HCT116 (cell line): ENCODE data around the gene RNF32.

Source experiments
- EZH2 ChIP-seq: fragments of 200-600 bp; sonication (generic); IDR thresholded peaks from 2 replicates; pipeline ENCODE4 v1.6.1; 2017; ENCODE audit warnings: antibody characterized with exemption, mixed run types
- EZH2phosphoT487 ChIP-seq: fragments of 200-600 bp; IDR thresholded peaks from 2 replicates; pipeline ENCODE4 v1.6.1; 2018; ENCODE audit warnings: antibody characterized with exemption, borderline replicate concordance
- POLR2A ChIP-seq: IDR thresholded peaks from 2 replicates; pipeline ENCODE4 v1.7.0; 2011; ENCODE audit warnings: borderline replicate concordance; ENCODE audit not compliant: insufficient read depth, insufficient read length; ENCODE audit errors: extremely low read depth
- RAD21 ChIP-seq: IDR thresholded peaks from 2 replicates; pipeline ENCODE4 v1.6.1; 2012; ENCODE audit warnings: low read depth, mild to moderate bottlenecking
- SP1 ChIP-seq: IDR thresholded peaks from 2 replicates; pipeline ENCODE4 v1.6.1; 2012; ENCODE audit warnings: low read depth
- TF ChIP-seq, protein P1 (sequence below), 3 experiments: fragments of 200-600 bp in 1 of 3; sonication (generic) in 1 of 3; IDR thresholded peaks in 2 of 3; conservative IDR thresholded peaks in 1 of 3; 2 replicates each; pipeline ENCODE4 v1.5.1; 2012 to 2017; ENCODE audit warnings: low read depth in 2 of 3, low read length in 2 of 3, antibody characterized with exemption in 1 of 3, borderline replicate concordance in 1 of 3, control low read depth in 1 of 3, mild to moderate bottlenecking in 1 of 3, mixed read lengths in 1 of 3, mixed run types in 1 of 3, moderate library complexity in 1 of 3; ENCODE audit not compliant: insufficient read depth in 1 of 3
- TF ChIP-seq, protein P2 (sequence below): IDR thresholded peaks from 2 replicates; pipeline ENCODE4 v1.6.1; 2012
- TF ChIP-seq, protein P3 (sequence below): IDR thresholded peaks from 2 replicates; pipeline ENCODE4 v1.6.1; 2012; ENCODE audit warnings: low read depth

DNA sequence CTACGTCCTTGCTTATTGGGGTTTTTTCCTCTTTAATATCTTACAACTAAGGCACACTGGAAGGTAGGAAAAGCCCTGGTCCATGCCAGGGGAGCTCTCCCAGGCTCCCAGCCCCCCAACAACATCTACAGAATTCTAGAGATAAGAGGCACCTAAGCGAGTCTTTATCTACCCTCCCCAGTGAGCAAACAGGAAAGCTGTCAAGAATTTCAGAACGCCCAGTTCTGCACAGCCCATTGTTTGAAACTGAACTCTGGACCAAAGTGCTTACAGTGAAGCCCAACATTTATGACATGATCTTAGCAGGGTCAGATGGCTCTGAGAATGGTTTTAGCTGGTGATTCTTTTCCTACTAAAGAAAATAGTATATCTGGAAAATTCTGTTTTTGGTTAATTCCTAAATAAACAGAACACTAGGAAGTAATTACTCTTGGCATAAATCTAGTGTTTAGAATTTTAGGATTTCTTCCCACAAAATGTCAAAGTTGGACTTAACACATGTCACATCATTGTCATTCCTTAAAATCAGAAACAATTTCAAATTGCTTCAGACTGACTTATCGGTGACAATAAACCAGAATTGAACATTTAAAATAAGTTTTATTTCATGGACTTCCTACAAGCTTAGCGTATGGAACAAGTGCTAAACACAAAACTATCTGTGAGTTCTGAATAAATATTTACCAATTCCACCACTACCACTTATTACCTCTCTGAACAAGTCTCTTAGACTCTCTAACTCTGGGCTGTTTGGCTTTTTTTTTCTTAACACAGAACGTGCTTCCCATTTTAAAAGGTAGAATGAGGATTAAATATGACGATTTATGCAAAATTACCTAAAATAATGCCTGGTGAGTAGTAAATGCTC, 31.3 kb upstream of the RNF32 start:
- TF ChIP-seq, protein P1, sequence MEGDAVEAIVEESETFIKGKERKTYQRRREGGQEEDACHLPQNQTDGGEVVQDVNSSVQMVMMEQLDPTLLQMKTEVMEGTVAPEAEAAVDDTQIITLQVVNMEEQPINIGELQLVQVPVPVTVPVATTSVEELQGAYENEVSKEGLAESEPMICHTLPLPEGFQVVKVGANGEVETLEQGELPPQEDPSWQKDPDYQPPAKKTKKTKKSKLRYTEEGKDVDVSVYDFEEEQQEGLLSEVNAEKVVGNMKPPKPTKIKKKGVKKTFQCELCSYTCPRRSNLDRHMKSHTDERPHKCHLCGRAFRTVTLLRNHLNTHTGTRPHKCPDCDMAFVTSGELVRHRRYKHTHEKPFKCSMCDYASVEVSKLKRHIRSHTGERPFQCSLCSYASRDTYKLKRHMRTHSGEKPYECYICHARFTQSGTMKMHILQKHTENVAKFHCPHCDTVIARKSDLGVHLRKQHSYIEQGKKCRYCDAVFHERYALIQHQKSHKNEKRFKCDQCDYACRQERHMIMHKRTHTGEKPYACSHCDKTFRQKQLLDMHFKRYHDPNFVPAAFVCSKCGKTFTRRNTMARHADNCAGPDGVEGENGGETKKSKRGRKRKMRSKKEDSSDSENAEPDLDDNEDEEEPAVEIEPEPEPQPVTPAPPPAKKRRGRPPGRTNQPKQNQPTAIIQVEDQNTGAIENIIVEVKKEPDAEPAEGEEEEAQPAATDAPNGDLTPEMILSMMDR (IDR thresholded peaks at IDR 0.05 in 2 of 3, conservative IDR thresholded peaks at IDR 0.05 in 1 of 3; ENCODE audit: borderline replicate concordance in 1 of 3, insufficient read depth in 1 of 3, low read depth in 2 of 3, low read length in 2 of 3), result no peak
- TF ChIP-seq EZH2, result no peak
- no peak for TF ChIP-seq POLR2A
- TF ChIP-seq EZH2phosphoT487, result no peak
- TF ChIP-seq RAD21, result no peak
- TF ChIP-seq, protein P2, sequence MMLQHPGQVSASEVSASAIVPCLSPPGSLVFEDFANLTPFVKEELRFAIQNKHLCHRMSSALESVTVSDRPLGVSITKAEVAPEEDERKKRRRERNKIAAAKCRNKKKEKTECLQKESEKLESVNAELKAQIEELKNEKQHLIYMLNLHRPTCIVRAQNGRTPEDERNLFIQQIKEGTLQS, result no peak
- TF ChIP-seq, protein P3, sequence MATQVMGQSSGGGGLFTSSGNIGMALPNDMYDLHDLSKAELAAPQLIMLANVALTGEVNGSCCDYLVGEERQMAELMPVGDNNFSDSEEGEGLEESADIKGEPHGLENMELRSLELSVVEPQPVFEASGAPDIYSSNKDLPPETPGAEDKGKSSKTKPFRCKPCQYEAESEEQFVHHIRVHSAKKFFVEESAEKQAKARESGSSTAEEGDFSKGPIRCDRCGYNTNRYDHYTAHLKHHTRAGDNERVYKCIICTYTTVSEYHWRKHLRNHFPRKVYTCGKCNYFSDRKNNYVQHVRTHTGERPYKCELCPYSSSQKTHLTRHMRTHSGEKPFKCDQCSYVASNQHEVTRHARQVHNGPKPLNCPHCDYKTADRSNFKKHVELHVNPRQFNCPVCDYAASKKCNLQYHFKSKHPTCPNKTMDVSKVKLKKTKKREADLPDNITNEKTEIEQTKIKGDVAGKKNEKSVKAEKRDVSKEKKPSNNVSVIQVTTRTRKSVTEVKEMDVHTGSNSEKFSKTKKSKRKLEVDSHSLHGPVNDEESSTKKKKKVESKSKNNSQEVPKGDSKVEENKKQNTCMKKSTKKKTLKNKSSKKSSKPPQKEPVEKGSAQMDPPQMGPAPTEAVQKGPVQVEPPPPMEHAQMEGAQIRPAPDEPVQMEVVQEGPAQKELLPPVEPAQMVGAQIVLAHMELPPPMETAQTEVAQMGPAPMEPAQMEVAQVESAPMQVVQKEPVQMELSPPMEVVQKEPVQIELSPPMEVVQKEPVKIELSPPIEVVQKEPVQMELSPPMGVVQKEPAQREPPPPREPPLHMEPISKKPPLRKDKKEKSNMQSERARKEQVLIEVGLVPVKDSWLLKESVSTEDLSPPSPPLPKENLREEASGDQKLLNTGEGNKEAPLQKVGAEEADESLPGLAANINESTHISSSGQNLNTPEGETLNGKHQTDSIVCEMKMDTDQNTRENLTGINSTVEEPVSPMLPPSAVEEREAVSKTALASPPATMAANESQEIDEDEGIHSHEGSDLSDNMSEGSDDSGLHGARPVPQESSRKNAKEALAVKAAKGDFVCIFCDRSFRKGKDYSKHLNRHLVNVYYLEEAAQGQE, result no peak
- no peak for TF ChIP-seq SP1
